ENCODE data around the gene SEMA4A.

The SEMA4A gene

GRCh38 chr1:156136970-156137483 lies 16.4 kb upstream of the SEMA4A start:
- DNase-seq = peak; percentile 39

GRCh38 chr1:156138458-156138867 lies 14.9 kb upstream of the SEMA4A start:
- no peak for DNase-seq

- DNase-seq = peak; percentile 77
Measured at GRCh38 chr1:156140879-156141707, 12.3 kb upstream of the SEMA4A start.

GRCh38 chr1:156143765-156144489 lies 9.5 kb upstream of the SEMA4A start:
- DNase-seq = no peak

- no peak for DNase-seq
Measured at GRCh38 chr1:156144742-156145141, 8.6 kb upstream of the SEMA4A start.

- no peak for DNase-seq
Measured at GRCh38 chr1:156145650-156146019, 7.8 kb upstream of the SEMA4A start.

- DNase-seq = peak; percentile 94
Measured at GRCh38 chr1:156146020-156146768, 7.2 kb upstream of the SEMA4A start.

GRCh38 chr1:156146769-156147405 lies 6.5 kb upstream of the SEMA4A start:
- DNase-seq = no peak

GRCh38 chr1:156148216-156148615 lies 5.2 kb upstream of the SEMA4A start:
- no peak for DNase-seq

GRCh38 chr1:156149374-156150332 lies 3.7 kb upstream of the SEMA4A start:
- no peak for DNase-seq

- no peak for DNase-seq
Measured at GRCh38 chr1:156150333-156151011, 2.9 kb upstream of the SEMA4A start.

- no peak for DNase-seq
Measured at GRCh38 chr1:156151093-156151688, 2.2 kb upstream of the SEMA4A start.

- peak; percentile 53 for DNase-seq
Measured at GRCh38 chr1:156152628-156153027, 757 bp upstream of the SEMA4A start.

- no peak for DNase-seq
Measured at GRCh38 chr1:156154317-156154749, 948 bp downstream of the SEMA4A start.

GRCh38 chr1:156155756-156156510 lies 2.5 kb downstream of the SEMA4A start:
- no peak for DNase-seq

GRCh38 chr1:156157506-156157905 lies 4.1 kb downstream of the SEMA4A start:
- DNase-seq = no peak

GRCh38 chr1:156157966-156158365 lies 4.6 kb downstream of the SEMA4A start:
- DNase-seq = no peak

- DNase-seq = no peak
Measured at GRCh38 chr1:156160000-156160742, 6.8 kb downstream of the SEMA4A start.

GRCh38 chr1:156160743-156161171 lies 7.4 kb downstream of the SEMA4A start:
- peak; percentile 97 for DNase-seq
